HepG2 (cell line): ENCODE results near the gene GLIPR1L1.

Experiments
- KDM5B ChIP-seq: sonication (generic); formaldehyde crosslinking; IDR thresholded peaks from 2 replicates; pipeline ENCODE4 v1.4.0; 2020; ENCODE audit warnings: missing genetic modification reagents, mild to moderate bottlenecking, borderline replicate concordance
- ZNF274 ChIP-seq: sonication (generic); formaldehyde crosslinking; IDR thresholded peaks from 2 replicates; pipeline ENCODE4 v1.5.1; 2020; ENCODE audit warnings: mild to moderate bottlenecking, missing genetic modification reagents

- TF ChIP-seq ZNF274 (CRISPR knock-in tag) (no peak), KDM5B (no peak)
These were observed 43.9 kb downstream of the GLIPR1L1 start for GRCh38 chr12:75378354-75378753.
